SK-N-SH (cell line): Measurements from ENCODE around the gene ZC3H7A. TPM values are rescaled to one million over a fixed set of nuclear protein-coding genes. Genes with fewer than 3 reads are reported as not detected.

Experiments used
- CTCF ChIA-PET: fragments of 300-600, 350-600 bp; formaldehyde crosslinking; extraction: SDS; loops from one replicate; lab custom pipeline; 2021; lab: Yijun Ruan, JAX
- POLR2A ChIA-PET: fragments of 350-600 bp; sonication (Branson Sonifier 250); formaldehyde crosslinking; extraction: SDS; loops from one replicate; lab custom pipeline; 2020; ENCODE audit warnings: antibody characterized with exemption, inconsistent platforms; lab: Yijun Ruan, JAX
- DNase-seq: peaks from one replicate; pipeline ENCODE4 v3.0.0; 2012
- H2AFZ ChIP-seq: fragments of 200-600 bp; sonication (generic); 2 replicates; pipeline ENCODE4 v1.8.1; 2016; ENCODE audit warnings: antibody characterized with exemption, mild to moderate bottlenecking, low read depth
- H3F3A ChIP-seq: fragments of 200-600 bp; sonication (generic); replicated peaks from 2 replicates; pipeline ENCODE3; 2016; ENCODE audit warnings: antibody characterized with exemption, mild to moderate bottlenecking; ENCODE audit not compliant: insufficient read depth
- H3K27ac ChIP-seq, 2 experiments: fragments of 200-500 bp in 1 of 2; fragments of 200-600 bp in 1 of 2; sonication (Bioruptor generic) in 1 of 2; sonication (generic), shearing (Covaris generic) in 1 of 2; 2 replicates each; pipeline versions ENCODE4 v1.5.1 to v1.6.1; 2014 to 2016; ENCODE audit warnings: low read depth in 2 of 2, inconsistent platforms in 1 of 2, low read length in 1 of 2, mild to moderate bottlenecking in 1 of 2, mixed read lengths in 1 of 2
- H3K27me3 ChIP-seq: fragments of 200-600 bp; sonication (generic), shearing (Covaris generic); 2 replicates; pipeline ENCODE4 v1.6.1; 2016; ENCODE audit warnings: mixed run types; ENCODE audit not compliant: insufficient read depth
- H3K36me3 ChIP-seq, 2 experiments: fragments of 200-500 bp in 1 of 2; fragments of 200-600 bp in 1 of 2; sonication (Bioruptor generic) in 1 of 2; sonication (generic) in 1 of 2; replicated peaks in 1 of 2; 2 replicates each; pipeline versions ENCODE3 to v1.5.1; 2014 to 2016; ENCODE audit warnings: low read length in 1 of 2, mild to moderate bottlenecking in 1 of 2; ENCODE audit not compliant: insufficient read depth in 2 of 2, control insufficient read depth in 1 of 2
- H3K4me1 ChIP-seq, 2 experiments: fragments of 200-500 bp in 1 of 2; fragments of 200-600 bp in 1 of 2; sonication (Bioruptor generic) in 1 of 2; sonication (generic), shearing (Covaris generic) in 1 of 2; 2 replicates each; pipeline versions ENCODE4 v1.5.1 to v1.6.1; 2014 to 2016; ENCODE audit warnings: low read depth in 1 of 2, low read length in 1 of 2, mixed run types in 1 of 2; ENCODE audit not compliant: insufficient read depth in 2 of 2, control insufficient read depth in 1 of 2
- H3K4me2 ChIP-seq: fragments of 200-600 bp; sonication (generic), shearing (Covaris generic); 2 replicates; pipeline ENCODE4 v1.6.1; 2017; ENCODE audit warnings: mixed run types
- H3K4me3 ChIP-seq, 2 experiments: fragments of 200-500 bp in 1 of 2; fragments of 200-600 bp in 1 of 2; sonication (Bioruptor generic) in 1 of 2; sonication (generic), shearing (Covaris generic) in 1 of 2; 2 replicates each; pipeline versions ENCODE4 v1.5.1 to v1.8.1; 2014 to 2016; ENCODE audit warnings: low read depth in 2 of 2, inconsistent platforms in 1 of 2, low read length in 1 of 2, mild to moderate bottlenecking in 1 of 2, mixed read lengths in 1 of 2, moderate library complexity in 1 of 2
- H3K79me2 ChIP-seq: fragments of 200-600 bp; sonication (generic); 2 replicates; pipeline ENCODE4 v1.8.1; 2017; ENCODE audit warnings: mild to moderate bottlenecking; ENCODE audit not compliant: insufficient read depth
- H3K9ac ChIP-seq: fragments of 200-600 bp; sonication (generic); 2 replicates; pipeline ENCODE4 v1.6.1; 2017; ENCODE audit warnings: mixed run types
- H3K9me2 ChIP-seq: fragments of 200-600 bp; sonication (generic); 2 replicates; pipeline ENCODE4 v1.6.1; 2017; ENCODE audit warnings: mixed run types
- H3K9me3 ChIP-seq: fragments of 200-600 bp; sonication (generic); 2 replicates; pipeline ENCODE4 v1.6.1; 2017; ENCODE audit warnings: mixed run types, mild to moderate bottlenecking, moderate library complexity
- H4K20me1 ChIP-seq: fragments of 200-600 bp; sonication (generic); 2 replicates; pipeline ENCODE4 v1.6.1; 2017; ENCODE audit warnings: mild to moderate bottlenecking, mixed run types; ENCODE audit not compliant: insufficient read depth
- CHD2 ChIP-seq: fragments of 150-350 bp; IDR thresholded peaks from 2 replicates; pipeline ENCODE4 v1.6.1; 2018; ENCODE audit warnings: low read length; ENCODE audit not compliant: partially characterized antibody
- CTCF ChIP-seq: fragments of 200-600 bp; sonication (generic); IDR thresholded peaks from 2 replicates; pipeline ENCODE4 v1.6.1; 2017; ENCODE audit warnings: antibody characterized with exemption, mild to moderate bottlenecking, moderate library complexity
- ELF1 ChIP-seq: IDR thresholded peaks from 2 replicates; pipeline ENCODE4 v1.4.0; 2012
- FOSL2 ChIP-seq: IDR thresholded peaks from 2 replicates; pipeline ENCODE4 v1.4.0; 2012; ENCODE audit warnings: low read depth, mild to moderate bottlenecking, moderate library complexity, borderline replicate concordance
- FOXM1 ChIP-seq: IDR thresholded peaks from 2 replicates; pipeline ENCODE4 v1.4.0; 2012; ENCODE audit warnings: low read depth, mild to moderate bottlenecking
- GABPA ChIP-seq: IDR thresholded peaks from 2 replicates; pipeline ENCODE4 v1.4.0; 2012; ENCODE audit warnings: low read depth, mild to moderate bottlenecking
- GATA2 ChIP-seq: sonication (generic); formaldehyde crosslinking; IDR thresholded peaks from 2 replicates; pipeline ENCODE4 v1.5.0; 2020; ENCODE audit warnings: mild to moderate bottlenecking, missing genetic modification reagents
- MEF2A ChIP-seq: IDR thresholded peaks from 2 replicates; pipeline ENCODE4 v1.4.0; 2012; ENCODE audit warnings: low read depth, borderline replicate concordance
- NRF1 ChIP-seq: IDR thresholded peaks from 2 replicates; pipeline ENCODE4 v1.6.1; 2012; ENCODE audit warnings: low read depth, mild to moderate bottlenecking, low read length
- PBX3 ChIP-seq: IDR thresholded peaks from 2 replicates; pipeline ENCODE4; 2012
- POLR2AphosphoS5 ChIP-seq: IDR thresholded peaks from 2 replicates; pipeline ENCODE4 v1.6.1; 2012; ENCODE audit warnings: low read depth, low read length
- RAD21 ChIP-seq: IDR thresholded peaks from 2 replicates; pipeline ENCODE4 v1.6.1; 2012; ENCODE audit warnings: mild to moderate bottlenecking, low read length
- RCOR1 ChIP-seq: fragments of 150-350 bp; IDR thresholded peaks from 2 replicates; pipeline ENCODE4 v1.6.1; 2017; ENCODE audit warnings: antibody characterized with exemption, low read length
- REST ChIP-seq: IDR thresholded peaks from 2 replicates; pipeline ENCODE4 v1.6.1; 2012; ENCODE audit warnings: mild to moderate bottlenecking, low read depth, low read length, moderate library complexity
- SIN3A ChIP-seq: IDR thresholded peaks from 2 replicates; pipeline ENCODE4 v1.6.1; 2012; ENCODE audit warnings: low read depth, mild to moderate bottlenecking, low read length, moderate library complexity, borderline replicate concordance
- SMC3 ChIP-seq: IDR thresholded peaks from 2 replicates; pipeline ENCODE4 v1.6.1; 2012; ENCODE audit warnings: low read depth, low read length, improper control_type of control experiment
- YY1 ChIP-seq: IDR thresholded peaks from 2 replicates; pipeline ENCODE4 v1.4.0; 2012; ENCODE audit warnings: low read depth, mild to moderate bottlenecking
- WGBS: methylation state at CpG from one replicate; pipeline ENCODE4 v1.1.6; 2017; ENCODE audit warnings: low lambda C conversion rate; 5-methylcytosine and 5-hydroxymethylcytosine counted together
- polyA plus RNA-seq, 3 experiments: library from polyadenylated mRNA; depleted of rRNA; stranded (reverse); fragments of >200 nt; gene quantifications; 2 replicates each; pipeline ENCODE4 v1.2.3, GENCODE V29; 2012
- TF ChIP-seq, protein P1 (sequence below): IDR thresholded peaks from 2 replicates; pipeline ENCODE4 v1.4.0; 2012; ENCODE audit warnings: low read depth, borderline replicate concordance
- TF ChIP-seq, protein P2 (sequence below): IDR thresholded peaks from 2 replicates; pipeline ENCODE4 v1.4.0; 2012; ENCODE audit warnings: low read depth

The ZC3H7A gene
- polyA plus RNA-seq, 1 of the 3 experiments (the other 2 are of a cell fraction), result 31.9 TPM

DNA sequence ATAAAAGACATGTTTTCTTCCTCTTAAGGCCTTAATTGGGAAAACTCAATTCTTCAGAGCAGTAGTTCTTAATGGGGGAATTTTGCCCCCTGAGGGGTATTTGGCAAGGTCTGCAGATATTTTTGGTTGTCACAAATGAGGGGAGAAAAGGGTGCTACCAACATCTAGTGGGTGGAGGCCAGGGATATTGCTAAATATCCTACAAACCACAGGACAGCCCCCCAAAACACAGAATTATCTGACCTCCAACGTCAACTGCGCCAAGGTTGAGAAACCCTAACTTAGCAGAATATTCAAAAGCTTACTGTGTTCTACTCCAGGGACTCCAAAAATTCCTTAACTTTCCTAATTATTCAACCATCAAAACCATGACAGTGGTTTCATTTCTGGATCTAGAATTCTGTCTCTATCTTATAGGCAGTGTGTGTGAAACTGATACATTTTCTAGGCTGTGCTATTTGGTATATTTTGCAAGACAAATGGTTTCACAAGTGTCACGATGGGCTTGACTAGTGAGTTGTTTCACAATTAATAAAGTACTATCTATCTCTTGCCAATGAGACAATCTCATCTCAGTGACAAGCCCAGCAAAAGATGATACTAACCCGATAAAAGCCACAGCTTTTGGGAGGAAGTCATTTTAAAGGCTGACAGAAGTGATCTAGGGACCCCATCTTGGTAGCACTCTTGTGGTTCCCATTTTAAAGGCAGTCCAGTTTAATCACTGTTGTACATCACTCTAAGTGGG, 69.1 kb downstream of the ZC3H7A start:
- H3K27ac ChIP-seq, result no peak overlapping the region
- CTCF ChIA-PET, result no interaction called here
- H3K4me1 ChIP-seq, result peaks cover 0 to 3% of the 10 kb centered on the region in 2 experiments; a peak in 1 of 4 replicates
- H3K79me2 ChIP-seq, result peaks cover 73% of the 10 kb centered on the region
- no peak overlapping the region for H3K4me3 ChIP-seq
- no peak overlapping the region for H3K9ac ChIP-seq
- no peak for DNase-seq
- POLR2A ChIA-PET, result no interaction called here
- WGBS, result 90% methylated on average over 4 of the region's 4 CpGs
- no peaks in the 10 kb centered on the region for H3K27me3 ChIP-seq
- no peak overlapping the region for H2AFZ ChIP-seq
- H3F3A ChIP-seq, result no peaks in the 10 kb centered on the region
- no peaks in the 10 kb centered on the region; the same call in 1 of the 2 replicates for H4K20me1 ChIP-seq
- peaks cover 50 to 52% of the 10 kb centered on the region in 2 experiments for H3K36me3 ChIP-seq
- no peaks in the 10 kb centered on the region for H3K9me2 ChIP-seq
- H3K9me3 ChIP-seq, result no peaks in the 10 kb centered on the region
- TF ChIP-seq NRF1, result no peak
- no peak for TF ChIP-seq YY1
- no peak for TF ChIP-seq MEF2A
- TF ChIP-seq SMC3, result no peak
- TF ChIP-seq, protein P1, sequence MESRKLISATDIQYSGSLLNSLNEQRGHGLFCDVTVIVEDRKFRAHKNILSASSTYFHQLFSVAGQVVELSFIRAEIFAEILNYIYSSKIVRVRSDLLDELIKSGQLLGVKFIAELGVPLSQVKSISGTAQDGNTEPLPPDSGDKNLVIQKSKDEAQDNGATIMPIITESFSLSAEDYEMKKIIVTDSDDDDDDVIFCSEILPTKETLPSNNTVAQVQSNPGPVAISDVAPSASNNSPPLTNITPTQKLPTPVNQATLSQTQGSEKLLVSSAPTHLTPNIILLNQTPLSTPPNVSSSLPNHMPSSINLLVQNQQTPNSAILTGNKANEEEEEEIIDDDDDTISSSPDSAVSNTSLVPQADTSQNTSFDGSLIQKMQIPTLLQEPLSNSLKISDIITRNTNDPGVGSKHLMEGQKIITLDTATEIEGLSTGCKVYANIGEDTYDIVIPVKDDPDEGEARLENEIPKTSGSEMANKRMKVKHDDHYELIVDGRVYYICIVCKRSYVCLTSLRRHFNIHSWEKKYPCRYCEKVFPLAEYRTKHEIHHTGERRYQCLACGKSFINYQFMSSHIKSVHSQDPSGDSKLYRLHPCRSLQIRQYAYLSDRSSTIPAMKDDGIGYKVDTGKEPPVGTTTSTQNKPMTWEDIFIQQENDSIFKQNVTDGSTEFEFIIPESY, result no peak
- TF ChIP-seq PBX3, result no peak
- TF ChIP-seq GABPA, result no peak
- no peak for TF ChIP-seq FOXM1
- no peak for TF ChIP-seq REST
- no peak for TF ChIP-seq ELF1
- TF ChIP-seq GATA2 (CRISPR knock-in tag), result no peak
- TF ChIP-seq POLR2AphosphoS5, result no peak
- no peak for TF ChIP-seq RAD21
- TF ChIP-seq, protein P2, sequence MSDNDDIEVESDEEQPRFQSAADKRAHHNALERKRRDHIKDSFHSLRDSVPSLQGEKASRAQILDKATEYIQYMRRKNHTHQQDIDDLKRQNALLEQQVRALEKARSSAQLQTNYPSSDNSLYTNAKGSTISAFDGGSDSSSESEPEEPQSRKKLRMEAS, result no peak
- no peak for TF ChIP-seq CTCF
- no peak for TF ChIP-seq SIN3A
- TF ChIP-seq FOSL2, result no peak
- TF ChIP-seq CHD2, result no peak
- TF ChIP-seq RCOR1, result no peak
- no peak overlapping the region for H3K4me2 ChIP-seq
